ENCODE results near the gene APOBEC4.

Gene APOBEC4

GRCh38 chr1:183652107-183652506 lies 1.0 kb downstream of the APOBEC4 start:
- 100% methylated on average over 1 of the region's 1 CpG; no CpG with 5 or more reads in 1 of the 2 experiments for WGBS, 2 experiments
- H3K27ac ChIP-seq (ENCODE audit: insufficient read depth, low read depth, low read length, poor library complexity, severe bottlenecking) = no peak overlapping the region

GRCh38 chr1:183651612-183652011 lies 1.5 kb downstream of the APOBEC4 start:
- Histone ChIP-seq H3K27me3 (ENCODE audit: control insufficient read depth, insufficient read depth, low read length, poor library complexity, severe bottlenecking) (no peaks in the 10 kb centered on the region), H3K4me1 (ENCODE audit: control insufficient read depth, insufficient read depth, low read length) (no peaks in the 10 kb centered on the region), H3K4me3 (ENCODE audit: insufficient read depth, low read depth, low read length) (no peak overlapping the region), H3K27ac (ENCODE audit: insufficient read depth, low read depth, low read length, poor library complexity, severe bottlenecking) (no peak overlapping the region), H3K36me3 (ENCODE audit: control insufficient read depth, insufficient read depth, low read length) (no peaks in the 10 kb centered on the region), H3K9me3 (ENCODE audit: control insufficient read depth, low read length) (no peaks in the 10 kb centered on the region)
- WGBS, 2 experiments = 90 to 91% methylated on average over 5 of the region's 5 CpGs

More at GRCh38 chr1:183652107-183652506, 1.0 kb downstream of the APOBEC4 start:
- Histone ChIP-seq H3K4me1 (ENCODE audit: control insufficient read depth, insufficient read depth, low read length) (no peaks in the 10 kb centered on the region), H3K4me3 (ENCODE audit: insufficient read depth, low read depth, low read length) (no peak overlapping the region), H3K36me3 (ENCODE audit: control insufficient read depth, insufficient read depth, low read length) (no peaks in the 10 kb centered on the region), H3K9me3 (ENCODE audit: control insufficient read depth, low read length) (no peaks in the 10 kb centered on the region), H3K27me3 (ENCODE audit: control insufficient read depth, insufficient read depth, low read length, poor library complexity, severe bottlenecking) (no peaks in the 10 kb centered on the region)

GRCh38 chr1:183648042-183648441 lies 5.1 kb downstream of the APOBEC4 start:
- no peak overlapping the region for H3K4me3 ChIP-seq (ENCODE audit: insufficient read depth, low read depth, low read length)
- 93 to 98% methylated on average over 8 of the region's 8 CpGs for whole genome bisulfite sequencing, 2 experiments
- no peaks in the 10 kb centered on the region for H3K9me3 ChIP-seq (ENCODE audit: control insufficient read depth, low read length)
- no peak overlapping the region for H3K27ac ChIP-seq (ENCODE audit: insufficient read depth, low read depth, low read length, poor library complexity, severe bottlenecking)
- no peaks in the 10 kb centered on the region for H3K36me3 ChIP-seq (ENCODE audit: control insufficient read depth, insufficient read depth, low read length)
- no peaks in the 10 kb centered on the region for H3K4me1 ChIP-seq (ENCODE audit: control insufficient read depth, insufficient read depth, low read length)
- no peaks in the 10 kb centered on the region for H3K27me3 ChIP-seq (ENCODE audit: control insufficient read depth, insufficient read depth, low read length, poor library complexity, severe bottlenecking)

GRCh38 chr1:183646776-183647175 lies 6.3 kb downstream of the APOBEC4 start:
- Histone ChIP-seq H3K4me3 (ENCODE audit: insufficient read depth, low read depth, low read length) (no peak overlapping the region), H3K9me3 (ENCODE audit: control insufficient read depth, low read length) (no peaks in the 10 kb centered on the region), H3K4me1 (ENCODE audit: control insufficient read depth, insufficient read depth, low read length) (no peaks in the 10 kb centered on the region), H3K36me3 (ENCODE audit: control insufficient read depth, insufficient read depth, low read length) (no peaks in the 10 kb centered on the region), H3K27me3 (ENCODE audit: control insufficient read depth, insufficient read depth, low read length, poor library complexity, severe bottlenecking) (no peaks in the 10 kb centered on the region), H3K27ac (ENCODE audit: insufficient read depth, low read depth, low read length, poor library complexity, severe bottlenecking) (no peak overlapping the region)

- Histone ChIP-seq H3K36me3 (ENCODE audit: control insufficient read depth, insufficient read depth, low read length) (no peaks in the 10 kb centered on the region), H3K4me1 (ENCODE audit: control insufficient read depth, insufficient read depth, low read length) (no peaks in the 10 kb centered on the region), H3K27me3 (ENCODE audit: control insufficient read depth, insufficient read depth, low read length, poor library complexity, severe bottlenecking) (no peaks in the 10 kb centered on the region), H3K27ac (ENCODE audit: insufficient read depth, low read depth, low read length, poor library complexity, severe bottlenecking) (no peak overlapping the region), H3K9me3 (ENCODE audit: control insufficient read depth, low read length) (no peaks in the 10 kb centered on the region), H3K4me3 (ENCODE audit: insufficient read depth, low read depth, low read length) (no peak overlapping the region)
- WGBS, 2 experiments = 91% methylated on average over 5 of the region's 5 CpGs
Measured at GRCh38 chr1:183645531-183645930, 7.6 kb downstream of the APOBEC4 start.

- H3K4me3 ChIP-seq (ENCODE audit: insufficient read depth, low read depth, low read length) = no peak overlapping the region
- H3K36me3 ChIP-seq (ENCODE audit: control insufficient read depth, insufficient read depth, low read length) = no peaks in the 10 kb centered on the region
- no peak overlapping the region for H3K27ac ChIP-seq (ENCODE audit: insufficient read depth, low read depth, low read length, poor library complexity, severe bottlenecking)
- 96% methylated on average over 3 of the region's 3 CpGs; no CpG with 5 or more reads in 1 of the 2 experiments for WGBS, 2 experiments
- H3K9me3 ChIP-seq (ENCODE audit: control insufficient read depth, low read length) = no peaks in the 10 kb centered on the region
- H3K4me1 ChIP-seq (ENCODE audit: control insufficient read depth, insufficient read depth, low read length) = no peaks in the 10 kb centered on the region
- peaks cover 7% of the 10 kb centered on the region for H3K27me3 ChIP-seq (ENCODE audit: control insufficient read depth, insufficient read depth, low read length, poor library complexity, severe bottlenecking)
Measured at GRCh38 chr1:183642166-183642565, 10.9 kb downstream of the APOBEC4 start.

- 72 to 81% methylated on average over 1 of the region's 1 CpG for WGBS, 2 experiments
- Histone ChIP-seq H3K27me3 (ENCODE audit: control insufficient read depth, insufficient read depth, low read length, poor library complexity, severe bottlenecking) (peaks cover 16% of the 10 kb centered on the region), H3K36me3 (ENCODE audit: control insufficient read depth, insufficient read depth, low read length) (no peaks in the 10 kb centered on the region), H3K27ac (ENCODE audit: insufficient read depth, low read depth, low read length, poor library complexity, severe bottlenecking) (no peak overlapping the region), H3K4me3 (ENCODE audit: insufficient read depth, low read depth, low read length) (no peak overlapping the region), H3K4me1 (ENCODE audit: control insufficient read depth, insufficient read depth, low read length) (no peaks in the 10 kb centered on the region), H3K9me3 (ENCODE audit: control insufficient read depth, low read length) (no peaks in the 10 kb centered on the region)
Measured at GRCh38 chr1:183640193-183640592, 12.9 kb downstream of the APOBEC4 start.

GRCh38 chr1:183638649-183639387 lies 14.3 kb downstream of the APOBEC4 start:
- Histone ChIP-seq H3K27me3 (ENCODE audit: control insufficient read depth, insufficient read depth, low read length, poor library complexity, severe bottlenecking) (peaks cover 16% of the 10 kb centered on the region), H3K36me3 (ENCODE audit: control insufficient read depth, insufficient read depth, low read length) (no peaks in the 10 kb centered on the region), H3K9me3 (ENCODE audit: control insufficient read depth, low read length) (no peaks in the 10 kb centered on the region), H3K4me3 (ENCODE audit: insufficient read depth, low read depth, low read length) (no peak overlapping the region), H3K27ac (ENCODE audit: insufficient read depth, low read depth, low read length, poor library complexity, severe bottlenecking) (no peak overlapping the region), H3K4me1 (ENCODE audit: control insufficient read depth, insufficient read depth, low read length) (no peaks in the 10 kb centered on the region)
- WGBS, 2 experiments = 91 to 92% methylated on average over 5 of the region's 7 CpGs

- no peaks in the 10 kb centered on the region for H3K9me3 ChIP-seq (ENCODE audit: control insufficient read depth, low read length)
- H3K36me3 ChIP-seq (ENCODE audit: control insufficient read depth, insufficient read depth, low read length) = no peaks in the 10 kb centered on the region
- WGBS, 2 experiments = 79 to 84% methylated on average over 4 to 5 of the region's 5 CpGs
- H3K27me3 ChIP-seq (ENCODE audit: control insufficient read depth, insufficient read depth, low read length, poor library complexity, severe bottlenecking) = peaks cover 16% of the 10 kb centered on the region
- peaks cover 12% of the 10 kb centered on the region for H3K4me1 ChIP-seq (ENCODE audit: control insufficient read depth, insufficient read depth, low read length)
- no peak overlapping the region for H3K4me3 ChIP-seq (ENCODE audit: insufficient read depth, low read depth, low read length)
- no peak overlapping the region for H3K27ac ChIP-seq (ENCODE audit: insufficient read depth, low read depth, low read length, poor library complexity, severe bottlenecking)
Measured at GRCh38 chr1:183636783-183637182, 16.3 kb downstream of the APOBEC4 start.

GRCh38 chr1:183636334-183636682 lies 16.8 kb downstream of the APOBEC4 start:
- WGBS, 2 experiments = 6 to 7% methylated on average over 15 of the region's 15 CpGs
- Histone ChIP-seq H3K9me3 (ENCODE audit: control insufficient read depth, low read length) (no peaks in the 10 kb centered on the region), H3K4me3 (ENCODE audit: insufficient read depth, low read depth, low read length) (peak overlapping the region; percentile 89), H3K27me3 (ENCODE audit: control insufficient read depth, insufficient read depth, low read length, poor library complexity, severe bottlenecking) (peaks cover 16% of the 10 kb centered on the region), H3K27ac (ENCODE audit: insufficient read depth, low read depth, low read length, poor library complexity, severe bottlenecking) (no peak overlapping the region), H3K36me3 (ENCODE audit: control insufficient read depth, insufficient read depth, low read length) (no peaks in the 10 kb centered on the region), H3K4me1 (ENCODE audit: control insufficient read depth, insufficient read depth, low read length) (peaks cover 16% of the 10 kb centered on the region)
